Neural cell (in vitro differentiated cells): Measurements from ENCODE around the gene APOOL. TPM values are rescaled to one million over a fixed set of nuclear protein-coding genes. Genes with fewer than 3 reads are reported as not detected.

ENCODE experiments used
- H2AFZ ChIP-seq: fragments of 200-600, 300-800 bp; sonication (generic), shearing (Covaris generic); 2 replicates; pipeline ENCODE4 v1.6.0; 2014; ENCODE audit warnings: low read depth, mild to moderate bottlenecking, antibody characterized with exemption, low read length, moderate library complexity
- H3F3A ChIP-seq: fragments of 200-600 bp; shearing (Covaris generic); 2 replicates; pipeline ENCODE4 v1.6.1; 2016; ENCODE audit warnings: mild to moderate bottlenecking, moderate library complexity, mixed read lengths, antibody characterized with exemption, low read length; ENCODE audit not compliant: insufficient read depth, poor library complexity, severe bottlenecking
- H3K27ac ChIP-seq: fragments of 200-600, 300-800 bp; sonication (generic), shearing (Covaris generic); 2 replicates; pipeline ENCODE4 v1.5.1; 2014; ENCODE audit warnings: mild to moderate bottlenecking, low read length, moderate library complexity
- H3K27me3 ChIP-seq: fragments of 300-800, 200-600 bp; sonication (generic), shearing (Covaris generic); 2 replicates; pipeline ENCODE4 v1.6.0; 2014; ENCODE audit warnings: mild to moderate bottlenecking, low read depth, low read length, moderate library complexity; ENCODE audit not compliant: insufficient read depth
- H3K36me3 ChIP-seq: fragments of 300-800, 200-600 bp; sonication (generic), shearing (Covaris generic); 2 replicates; pipeline ENCODE4 v1.5.1; 2014; ENCODE audit warnings: mild to moderate bottlenecking, antibody characterized with exemption, low read length, moderate library complexity; ENCODE audit not compliant: insufficient read depth
- H3K4me2 ChIP-seq: fragments of 300-800, 200-600 bp; sonication (generic), shearing (Covaris generic); 2 replicates; pipeline ENCODE4 v1.6.0; 2014; ENCODE audit warnings: mild to moderate bottlenecking, low read length
- H3K4me3 ChIP-seq: fragments of 300-800, 200-600 bp; sonication (generic), shearing (Covaris generic); 2 replicates; pipeline ENCODE4 v1.5.1; 2014; ENCODE audit warnings: mild to moderate bottlenecking, low read length, moderate library complexity
- H3K79me2 ChIP-seq: fragments of 200-600 bp; shearing (Covaris generic); replicated peaks from 2 replicates; pipeline ENCODE4 v1.6.0; 2014; ENCODE audit warnings: mild to moderate bottlenecking, low read length, moderate library complexity; ENCODE audit not compliant: insufficient read depth
- H3K9ac ChIP-seq: fragments of 300-800, 200-600 bp; sonication (generic), shearing (Covaris generic); 2 replicates; pipeline ENCODE4 v1.6.1; 2016; ENCODE audit warnings: mild to moderate bottlenecking, low read length, mixed read lengths
- H3K9me2 ChIP-seq: fragments of 200-600 bp; shearing (Covaris generic); 2 replicates; pipeline ENCODE4 v1.6.1; 2016; ENCODE audit warnings: mild to moderate bottlenecking, low read length, mixed read lengths; ENCODE audit not compliant: insufficient read depth
- H3K9me3 ChIP-seq: fragments of 200-600, 300-800 bp; sonication (generic), shearing (Covaris generic); 2 replicates; pipeline ENCODE4 v1.6.1; 2016; ENCODE audit warnings: mild to moderate bottlenecking, mixed run types, low read length, moderate library complexity, mixed read lengths
- H4K20me1 ChIP-seq: fragments of 200-600 bp; shearing (Covaris generic); 2 replicates; pipeline ENCODE4 v1.6.1; 2016; ENCODE audit warnings: mild to moderate bottlenecking, mixed run types; ENCODE audit not compliant: insufficient read depth
- EZH2 ChIP-seq: fragments of 200-600, 300-800 bp; shearing (Covaris generic), sonication (generic); IDR thresholded peaks from 2 replicates; pipeline ENCODE4 v1.6.1; 2014; ENCODE audit warnings: antibody characterized with exemption, low read length, borderline replicate concordance, mild to moderate bottlenecking; ENCODE audit not compliant: insufficient read depth, poor library complexity, severe bottlenecking
- POLR2AphosphoS5 ChIP-seq: IDR thresholded peaks from 2 replicates; pipeline ENCODE4 v1.6.1; 2012
- polyA minus RNA-seq: library from RNA; depleted of rRNA, polyadenylated mRNA; stranded (reverse); fragments of >200 nt; gene quantifications from 2 replicates; pipeline ENCODE4 v1.2.3, GENCODE V29; 2014
- polyA plus RNA-seq: library from polyadenylated mRNA; depleted of rRNA; stranded (reverse); fragments of >200 nt; gene quantifications from 2 replicates; pipeline ENCODE4 v1.2.3, GENCODE V29; 2014
- TF ChIP-seq, protein P1 (sequence below): IDR thresholded peaks from 2 replicates; pipeline ENCODE4 v1.6.1; 2012; ENCODE audit warnings: borderline replicate concordance
- TF ChIP-seq, protein P2 (sequence below): fragments of 450-650 bp; IDR thresholded peaks from 2 replicates; pipeline ENCODE4 v1.5.1; 2014; ENCODE audit warnings: antibody characterized with exemption, mild to moderate bottlenecking, moderate library complexity; ENCODE audit not compliant: poor library complexity, severe bottlenecking

Gene APOOL, protein sequence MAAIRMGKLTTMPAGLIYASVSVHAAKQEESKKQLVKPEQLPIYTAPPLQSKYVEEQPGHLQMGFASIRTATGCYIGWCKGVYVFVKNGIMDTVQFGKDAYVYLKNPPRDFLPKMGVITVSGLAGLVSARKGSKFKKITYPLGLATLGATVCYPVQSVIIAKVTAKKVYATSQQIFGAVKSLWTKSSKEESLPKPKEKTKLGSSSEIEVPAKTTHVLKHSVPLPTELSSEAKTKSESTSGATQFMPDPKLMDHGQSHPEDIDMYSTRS
- polyA plus RNA-seq (2.7 and 3.6 TPM in 2 replicates), polyA minus RNA-seq (8.5 and 15.7 TPM in 2 replicates)

DNA sequence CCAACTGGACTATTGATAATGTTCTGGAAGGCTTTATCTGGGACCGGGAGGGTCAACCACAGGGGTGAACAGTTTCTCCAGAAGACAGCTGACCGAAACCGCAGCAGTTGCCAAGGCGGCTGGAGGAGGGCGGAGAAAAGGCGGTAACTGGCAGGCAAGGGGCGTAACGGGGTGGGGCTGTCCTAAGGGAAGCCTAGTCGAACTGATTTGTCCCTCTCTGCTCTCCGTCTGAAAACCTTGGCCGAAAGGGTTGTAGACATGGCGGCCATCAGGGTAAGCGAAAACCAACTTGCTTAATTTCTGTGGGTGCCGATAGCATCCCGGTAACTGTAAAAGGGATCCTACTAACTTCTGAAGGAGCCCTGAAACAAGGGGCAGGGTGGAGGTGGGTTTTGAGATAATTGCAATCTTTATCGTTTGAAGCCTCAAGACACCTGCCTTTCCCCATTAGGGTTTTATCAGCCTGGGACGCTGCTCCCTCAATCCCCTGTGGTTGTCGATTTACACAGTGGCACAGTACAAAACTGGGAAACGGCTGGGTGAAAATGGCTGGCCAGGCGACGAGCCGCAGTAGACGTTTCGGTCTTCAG is at the start of gene APOOL:
Gene APOOL (plus strand): TSS at position 223 of the 590 bp plus-strand sequence. CDS start 36 bp downstream, at position 259.
- H3K27ac ChIP-seq = peak within 1 kb of the TSS; percentile 37

DNA sequence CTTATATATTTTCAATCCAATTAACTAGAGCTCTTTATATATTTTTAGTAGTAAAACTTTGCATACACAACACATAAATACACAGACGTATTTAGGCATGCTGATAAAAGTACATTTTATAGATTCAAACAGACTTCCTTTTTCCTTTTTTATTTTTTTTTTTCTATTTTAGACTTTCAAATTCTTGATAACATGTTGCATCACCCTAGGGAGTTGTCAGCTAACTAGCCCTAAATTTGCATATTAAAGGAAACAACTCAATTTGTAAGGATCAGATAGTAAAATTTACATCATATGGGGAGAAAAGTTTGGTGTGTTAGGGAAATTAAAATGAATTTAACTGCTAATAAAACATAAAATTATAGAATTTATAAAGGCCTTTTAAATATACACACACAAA is 47.4 kb upstream of the APOOL start:
- no peaks in the 10 kb centered on the region for H4K20me1 ChIP-seq
- no peaks in the 10 kb centered on the region for H3K9me3 ChIP-seq
- H3K4me2 ChIP-seq = no peak overlapping the region
- H3K4me3 ChIP-seq = no peak overlapping the region
- H3K27me3 ChIP-seq = no peaks in the 10 kb centered on the region
- no peak overlapping the region for H2AFZ ChIP-seq
- H3K36me3 ChIP-seq = no peaks in the 10 kb centered on the region
- H3K9me2 ChIP-seq = no peaks in the 10 kb centered on the region
- no peaks in the 10 kb centered on the region for H3F3A ChIP-seq
- no peak overlapping the region for H3K9ac ChIP-seq
- H3K27ac ChIP-seq = no peak overlapping the region
- no peaks in the 10 kb centered on the region for H3K79me2 ChIP-seq
- TF ChIP-seq EZH2 (no peak), POLR2AphosphoS5 (no peak)
- TF ChIP-seq, protein P1, sequence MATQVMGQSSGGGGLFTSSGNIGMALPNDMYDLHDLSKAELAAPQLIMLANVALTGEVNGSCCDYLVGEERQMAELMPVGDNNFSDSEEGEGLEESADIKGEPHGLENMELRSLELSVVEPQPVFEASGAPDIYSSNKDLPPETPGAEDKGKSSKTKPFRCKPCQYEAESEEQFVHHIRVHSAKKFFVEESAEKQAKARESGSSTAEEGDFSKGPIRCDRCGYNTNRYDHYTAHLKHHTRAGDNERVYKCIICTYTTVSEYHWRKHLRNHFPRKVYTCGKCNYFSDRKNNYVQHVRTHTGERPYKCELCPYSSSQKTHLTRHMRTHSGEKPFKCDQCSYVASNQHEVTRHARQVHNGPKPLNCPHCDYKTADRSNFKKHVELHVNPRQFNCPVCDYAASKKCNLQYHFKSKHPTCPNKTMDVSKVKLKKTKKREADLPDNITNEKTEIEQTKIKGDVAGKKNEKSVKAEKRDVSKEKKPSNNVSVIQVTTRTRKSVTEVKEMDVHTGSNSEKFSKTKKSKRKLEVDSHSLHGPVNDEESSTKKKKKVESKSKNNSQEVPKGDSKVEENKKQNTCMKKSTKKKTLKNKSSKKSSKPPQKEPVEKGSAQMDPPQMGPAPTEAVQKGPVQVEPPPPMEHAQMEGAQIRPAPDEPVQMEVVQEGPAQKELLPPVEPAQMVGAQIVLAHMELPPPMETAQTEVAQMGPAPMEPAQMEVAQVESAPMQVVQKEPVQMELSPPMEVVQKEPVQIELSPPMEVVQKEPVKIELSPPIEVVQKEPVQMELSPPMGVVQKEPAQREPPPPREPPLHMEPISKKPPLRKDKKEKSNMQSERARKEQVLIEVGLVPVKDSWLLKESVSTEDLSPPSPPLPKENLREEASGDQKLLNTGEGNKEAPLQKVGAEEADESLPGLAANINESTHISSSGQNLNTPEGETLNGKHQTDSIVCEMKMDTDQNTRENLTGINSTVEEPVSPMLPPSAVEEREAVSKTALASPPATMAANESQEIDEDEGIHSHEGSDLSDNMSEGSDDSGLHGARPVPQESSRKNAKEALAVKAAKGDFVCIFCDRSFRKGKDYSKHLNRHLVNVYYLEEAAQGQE = no peak

More for the DNA sequence above, at the start of gene APOOL:
- H3K9me3 ChIP-seq = no peaks in the 10 kb centered on the region
- no peaks in the 10 kb centered on the region for H3K27me3 ChIP-seq
- H3K9me2 ChIP-seq = no peaks in the 10 kb centered on the region
- TF ChIP-seq, protein P2, sequence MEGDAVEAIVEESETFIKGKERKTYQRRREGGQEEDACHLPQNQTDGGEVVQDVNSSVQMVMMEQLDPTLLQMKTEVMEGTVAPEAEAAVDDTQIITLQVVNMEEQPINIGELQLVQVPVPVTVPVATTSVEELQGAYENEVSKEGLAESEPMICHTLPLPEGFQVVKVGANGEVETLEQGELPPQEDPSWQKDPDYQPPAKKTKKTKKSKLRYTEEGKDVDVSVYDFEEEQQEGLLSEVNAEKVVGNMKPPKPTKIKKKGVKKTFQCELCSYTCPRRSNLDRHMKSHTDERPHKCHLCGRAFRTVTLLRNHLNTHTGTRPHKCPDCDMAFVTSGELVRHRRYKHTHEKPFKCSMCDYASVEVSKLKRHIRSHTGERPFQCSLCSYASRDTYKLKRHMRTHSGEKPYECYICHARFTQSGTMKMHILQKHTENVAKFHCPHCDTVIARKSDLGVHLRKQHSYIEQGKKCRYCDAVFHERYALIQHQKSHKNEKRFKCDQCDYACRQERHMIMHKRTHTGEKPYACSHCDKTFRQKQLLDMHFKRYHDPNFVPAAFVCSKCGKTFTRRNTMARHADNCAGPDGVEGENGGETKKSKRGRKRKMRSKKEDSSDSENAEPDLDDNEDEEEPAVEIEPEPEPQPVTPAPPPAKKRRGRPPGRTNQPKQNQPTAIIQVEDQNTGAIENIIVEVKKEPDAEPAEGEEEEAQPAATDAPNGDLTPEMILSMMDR = no peak
- TF ChIP-seq, protein P1 = no peak
- TF ChIP-seq POLR2AphosphoS5 = peak; percentile 50
- H3K4me2 ChIP-seq = peak within 1 kb of the TSS; percentile 25
- peak within 1 kb of the TSS; percentile 45 for H2AFZ ChIP-seq
- H3K4me3 ChIP-seq = peak within 1 kb of the TSS; percentile 70
- H4K20me1 ChIP-seq = no peaks in the 10 kb centered on the region
- no peaks in the 10 kb centered on the region for H3K79me2 ChIP-seq
- no peaks in the 10 kb centered on the region for H3K36me3 ChIP-seq
- H3K9ac ChIP-seq = peak within 1 kb of the TSS; percentile 62
- H3F3A ChIP-seq = no peaks in the 10 kb centered on the region
